Esophagus squamous epithelium (tissue), 5 donors: Measurements from ENCODE around the gene KRT2. TPM values are rescaled to one million over a fixed set of nuclear protein-coding genes. Genes with fewer than 3 reads are reported as not detected.

Source experiments
- DNase-seq: peaks from one replicate; lab custom pipeline; 2025; lab: John Stamatoyannopoulos, UW
- H3K27ac ChIP-seq, 4 donors: fragments of 200-600 bp; sonication (generic); one replicate each; pipeline ENCODE4 v1.5.1; 2016 to 2019; ENCODE audit warnings: mild to moderate bottlenecking in 1 of 4
- H3K27me3 ChIP-seq, 4 donors: fragments of 200-600 bp; sonication (generic); 1 replicate in 3 of 4; 2 replicates in 1 of 4; pipeline versions ENCODE4 v1.5.1 to v1.6.0; 2017 to 2021; ENCODE audit warnings: antibody characterized with exemption in 1 of 4
- H3K36me3 ChIP-seq, 3 donors: fragments of 200-600 bp; sonication (generic); one replicate each; pipeline ENCODE4 v1.5.1; 2016 to 2019
- H3K4me1 ChIP-seq, 3 donors: fragments of 200-600 bp; sonication (generic); one replicate each; pipeline ENCODE4 v1.5.1; 2017 to 2019
- H3K4me3 ChIP-seq, 4 donors: fragments of 200-600 bp; sonication (generic); 1 replicate in 3 of 4; 2 replicates in 1 of 4; pipeline ENCODE4 v1.5.1; 2016 to 2019; ENCODE audit warnings: mild to moderate bottlenecking in 2 of 4, moderate library complexity in 1 of 4
- H3K9me3 ChIP-seq, 3 donors: fragments of 200-600 bp; sonication (generic); one replicate each; pipeline ENCODE4 v1.5.1; 2016 to 2019
- CTCF ChIP-seq, 6 experiments: fragments of 450-650 bp in 4 of 6; fragments of 200-600 bp in 2 of 6; sonication (generic) in 2 of 6; IDR thresholded peaks; one replicate each; pipeline ENCODE4 v1.5.1; 2016 to 2019; ENCODE audit warnings: antibody characterized with exemption in 6 of 6, mild to moderate bottlenecking in 4 of 6, moderate library complexity in 4 of 6
- POLR2A ChIP-seq, 4 donors: fragments of 450-650 bp; IDR thresholded peaks; one replicate each; pipeline ENCODE4 v1.6.1; 2017; ENCODE audit warnings: antibody characterized with exemption in 4 of 4, mild to moderate bottlenecking in 4 of 4, moderate library complexity in 3 of 4
- WGBS, 2 donors: methylation state at CpG; one replicate each; pipeline ENCODE4 v1.1.5; 2018; 5-methylcytosine and 5-hydroxymethylcytosine counted together
- intact Hi-C: fragments of 100-400 bp; cut with DNase I; formaldehyde crosslinking; loops from one replicate; pipeline ENCODE4 v1.15.0; 2022
- total RNA-seq, 4 donors: library from RNA; depleted of rRNA; stranded (reverse); fragments of >200 nt; gene quantifications; one replicate each; pipeline ENCODE4 v1.1.0, GENCODE V29; 2016
- donor health status: DM: yes; HTN: yes; CAD: no.

Gene KRT2
- total RNA-seq, 4 donors from 2014 or later, result 0.95 to 0.99 TPM; not detected in 2

- no peak for TF ChIP-seq CTCF (IDR thresholded peaks at IDR 0.05)
- no peak for TF ChIP-seq POLR2A (IDR thresholded peaks at IDR 0.05)
- Histone ChIP-seq H3K4me1 (no peaks in the 10 kb centered on the region), H3K36me3 (no peaks in the 10 kb centered on the region), H3K4me3 (no peak overlapping the region), H3K27ac (no peak overlapping the region), H3K27me3 (peaks cover 0 to 33% (median 0%) of the 10 kb centered on the region in 4 donors), H3K9me3 (no peaks in the 10 kb centered on the region)
- DNase-seq, result no peak
- intact Hi-C loops, result no loop called here
- WGBS, 2 donors, result 72 to 77% methylated on average over 2 of the region's 2 CpGs
Measured at GRCh38 chr12:52627395-52628110, 24.5 kb downstream of the KRT2 start.

- no peak for TF ChIP-seq CTCF (IDR thresholded peaks at IDR 0.05)
- TF ChIP-seq POLR2A (IDR thresholded peaks at IDR 0.05), result no peak
Measured at GRCh38 chr12:52622349-52622748, 29.7 kb downstream of the KRT2 start.

GRCh38 chr12:52618866-52619265 is 33.1 kb downstream of the KRT2 start:
- no peaks in the 10 kb centered on the region for H3K36me3 ChIP-seq
- no peak for DNase-seq
- intact Hi-C loops, result no loop called here
- no peak overlapping the region for H3K4me3 ChIP-seq
- TF ChIP-seq POLR2A (IDR thresholded peaks at IDR 0.05) (no peak), CTCF (IDR thresholded peaks at IDR 0.05) (no peak)
- H3K9me3 ChIP-seq, result no peaks in the 10 kb centered on the region
- H3K27me3 ChIP-seq, result peaks cover 0 to 24% (median 0%) of the 10 kb centered on the region in 4 donors
- H3K4me1 ChIP-seq, result peaks cover 0 to 8% (median 0%) of the 10 kb centered on the region in 3 donors
- no peak overlapping the region for H3K27ac ChIP-seq
- 83 to 100% methylated on average over 1 to 2 of the region's 2 CpGs for WGBS, 2 donors

More at GRCh38 chr12:52622349-52622748, 29.7 kb downstream of the KRT2 start:
- WGBS, 2 donors, result 73 to 83% methylated on average over 4 to 5 of the region's 5 CpGs
- Histone ChIP-seq H3K27me3 (peaks cover 0 to 23% (median 0%) of the 10 kb centered on the region in 4 donors), H3K27ac (no peak overlapping the region), H3K4me1 (no peaks in the 10 kb centered on the region), H3K4me3 (no peak overlapping the region), H3K36me3 (no peaks in the 10 kb centered on the region), H3K9me3 (no peaks in the 10 kb centered on the region)
- no peak for DNase-seq
- intact Hi-C loops, result no loop called here

- Histone ChIP-seq H3K36me3 (no peaks in the 10 kb centered on the region), H3K27ac (no peak within 1 kb of the TSS), H3K4me1 (peaks cover 0 to 8% (median 0%) of the 10 kb centered on the region in 3 donors), H3K9me3 (no peaks in the 10 kb centered on the region), H3K27me3 (peaks cover 0 to 30% (median 0%) of the 10 kb centered on the region in 4 donors), H3K4me3 (no peak within 1 kb of the TSS)
- DNase-seq, result no peak
- no CpG with 5 or more reads among the region's 14 CpGs for WGBS, 2 donors
- intact Hi-C loops, result no loop called here
- TF ChIP-seq CTCF (IDR thresholded peaks at IDR 0.05), result no peak
- TF ChIP-seq POLR2A (IDR thresholded peaks at IDR 0.05), result no peak
Measured at GRCh38 chr12:52618216-52618615, 33.8 kb downstream of the KRT2 start, which contains the start of gene KRT73. Gene KRT73 (minus strand): TSS chr12:52618559. CDS start chr12:52618524, 35 bp downstream.

GRCh38 chr12:52617403-52617785 is 34.6 kb downstream of the KRT2 start:
- Histone ChIP-seq H3K4me3 (no peak overlapping the region), H3K4me1 (peaks cover 0 to 8% (median 0%) of the 10 kb centered on the region in 3 donors), H3K36me3 (no peaks in the 10 kb centered on the region), H3K27me3 (peaks cover 0 to 30% (median 0%) of the 10 kb centered on the region in 4 donors), H3K27ac (no peak overlapping the region), H3K9me3 (no peaks in the 10 kb centered on the region)
- intact Hi-C loops, result no loop called here
- WGBS, 2 donors, result 81 to 93% methylated on average over 6 of the region's 7 CpGs
- no peak for TF ChIP-seq POLR2A (IDR thresholded peaks at IDR 0.05)
- TF ChIP-seq CTCF (IDR thresholded peaks at IDR 0.05), result no peak
- DNase-seq, result no peak
